ENCODE measurements around the gene CIT.

CIT gene

DNA sequence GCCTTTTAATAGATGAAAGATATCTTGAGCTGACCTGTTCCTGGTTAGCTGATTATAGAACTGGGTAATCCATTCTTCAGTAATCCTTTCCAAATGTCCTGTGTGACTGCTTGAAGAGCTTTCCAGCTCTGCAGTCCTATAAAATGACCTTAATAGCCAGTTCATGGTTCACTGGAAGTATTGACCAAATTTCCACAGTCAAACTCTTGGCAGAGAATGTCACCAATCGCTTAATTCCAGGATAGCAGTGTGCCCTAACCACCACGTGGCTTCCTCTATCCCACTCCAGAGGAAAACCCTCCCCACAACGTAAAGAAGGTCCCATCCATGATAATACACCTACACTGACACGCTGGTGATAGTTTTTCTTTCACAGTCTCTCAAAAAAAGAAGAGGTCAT, 191.7 kb downstream of the CIT start:
- H3K27me3 ChIP-seq (ENCODE audit: low read depth, low read length) = no peaks in the 10 kb centered on the region
- H3K4me3 ChIP-seq (ENCODE audit: low read depth in 1 of 2, low read length in 2 of 2) = no peak overlapping the region
- H3K27ac ChIP-seq (ENCODE audit: low read length) = peak overlapping the region; percentile 71
- no peaks in the 10 kb centered on the region for H3K9me3 ChIP-seq (ENCODE audit: control insufficient read depth in 1 of 2, low read length in 2 of 2)
- H3K36me3 ChIP-seq (ENCODE audit: control insufficient read depth in 1 of 2, insufficient read depth in 2 of 2, low read length in 2 of 2) = peaks cover 17 to 19% of the 10 kb centered on the region in 2 donors
- peaks cover 0 to 3% of the 10 kb centered on the region in 2 donors for H3K4me1 ChIP-seq (ENCODE audit: control insufficient read depth in 1 of 2, insufficient read depth in 2 of 2, low read length in 2 of 2)

- Histone ChIP-seq H3K36me3 (ENCODE audit: control insufficient read depth in 1 of 2, insufficient read depth in 2 of 2, low read length in 2 of 2) (peaks cover 23 to 24% of the 10 kb centered on the region in 2 donors), H3K9me3 (ENCODE audit: control insufficient read depth in 1 of 2, low read length in 2 of 2) (no peaks in the 10 kb centered on the region), H3K27me3 (ENCODE audit: low read depth, low read length) (no peaks in the 10 kb centered on the region), H3K27ac (ENCODE audit: low read length) (peak overlapping the region; percentile 53), H3K4me3 (ENCODE audit: low read depth in 1 of 2, low read length in 2 of 2) (no peak overlapping the region), H3K4me1 (ENCODE audit: control insufficient read depth in 1 of 2, insufficient read depth in 2 of 2, low read length in 2 of 2) (peaks cover 0 to 3% of the 10 kb centered on the region in 2 donors)
Observed at GRCh38 chr12:119684711-119685369, 192.3 kb downstream of the CIT start.

GRCh38 chr12:119683816-119684215, 193.3 kb downstream of the CIT start:
- Histone ChIP-seq H3K36me3 (ENCODE audit: control insufficient read depth in 1 of 2, insufficient read depth in 2 of 2, low read length in 2 of 2) (peaks cover 33 to 34% of the 10 kb centered on the region in 2 donors), H3K27ac (ENCODE audit: low read length) (peak overlapping the region; percentile 53), H3K4me1 (ENCODE audit: control insufficient read depth in 1 of 2, insufficient read depth in 2 of 2, low read length in 2 of 2) (peaks cover 0 to 3% of the 10 kb centered on the region in 2 donors), H3K4me3 (ENCODE audit: low read depth in 1 of 2, low read length in 2 of 2) (no peak overlapping the region), H3K27me3 (ENCODE audit: low read depth, low read length) (no peaks in the 10 kb centered on the region), H3K9me3 (ENCODE audit: control insufficient read depth in 1 of 2, low read length in 2 of 2) (no peaks in the 10 kb centered on the region)

DNA sequence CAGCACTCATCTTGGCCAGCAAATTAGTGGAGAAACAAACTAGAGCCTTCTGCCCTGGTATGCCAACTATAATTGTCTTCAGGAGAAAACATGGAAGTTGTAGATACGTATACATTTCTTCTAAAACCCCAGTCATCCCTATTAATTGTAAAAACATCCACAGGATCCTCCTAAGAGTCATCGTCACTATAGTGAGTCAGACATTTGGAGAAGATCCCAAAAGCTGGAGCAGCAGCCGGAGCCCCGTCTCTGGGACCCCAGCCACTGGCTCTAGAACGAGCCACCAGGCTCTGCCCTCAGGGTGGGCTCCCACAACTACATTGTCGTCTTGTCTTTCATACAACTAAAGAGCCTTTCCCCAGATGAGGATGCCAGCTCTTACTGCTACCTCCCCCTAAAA, 193.7 kb downstream of the CIT start:
- H3K36me3 ChIP-seq (ENCODE audit: control insufficient read depth in 1 of 2, insufficient read depth in 2 of 2, low read length in 2 of 2) = peaks cover 37 to 38% of the 10 kb centered on the region in 2 donors
- H3K9me3 ChIP-seq (ENCODE audit: control insufficient read depth in 1 of 2, low read length in 2 of 2) = no peaks in the 10 kb centered on the region
- peaks cover 0 to 3% of the 10 kb centered on the region in 2 donors for H3K4me1 ChIP-seq (ENCODE audit: control insufficient read depth in 1 of 2, insufficient read depth in 2 of 2, low read length in 2 of 2)
- H3K27me3 ChIP-seq (ENCODE audit: low read depth, low read length) = no peaks in the 10 kb centered on the region
- H3K27ac ChIP-seq (ENCODE audit: low read length) = peak overlapping the region; percentile 53
- H3K4me3 ChIP-seq (ENCODE audit: low read depth in 1 of 2, low read length in 2 of 2) = no peak overlapping the region

DNA sequence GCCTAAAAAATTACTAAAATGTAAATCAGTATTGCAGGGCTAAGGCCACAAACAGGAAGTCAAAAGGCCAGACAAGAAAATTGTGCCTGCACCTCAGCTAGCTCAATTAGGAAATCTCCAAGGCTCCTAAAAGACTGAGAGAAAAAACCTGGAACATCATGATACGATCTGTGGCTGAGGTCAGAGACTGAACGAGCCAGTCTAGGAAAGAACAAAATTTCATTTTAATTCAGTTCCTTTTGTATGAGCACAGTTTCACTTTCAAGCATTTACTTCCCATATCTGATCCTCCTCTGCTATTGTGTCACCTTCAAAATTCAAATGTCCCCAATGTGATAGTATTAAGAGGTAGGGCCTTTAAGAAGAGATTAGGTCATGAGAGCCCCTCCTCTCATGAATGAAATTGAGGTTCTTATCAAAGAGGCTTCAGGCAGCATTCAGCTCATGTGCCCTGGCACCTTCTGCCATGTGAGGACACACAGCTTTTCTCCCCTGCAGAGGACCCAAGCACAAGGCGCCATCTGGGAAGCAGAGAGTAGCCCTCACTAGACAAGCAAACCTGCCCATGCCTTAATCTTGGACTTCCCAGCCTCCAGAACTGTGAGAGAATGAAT, 194.4 kb downstream of the CIT start:
- Histone ChIP-seq H3K27me3 (ENCODE audit: low read depth, low read length) (no peaks in the 10 kb centered on the region), H3K36me3 (ENCODE audit: control insufficient read depth in 1 of 2, insufficient read depth in 2 of 2, low read length in 2 of 2) (peaks cover 42 to 45% of the 10 kb centered on the region in 2 donors), H3K27ac (ENCODE audit: low read length) (peak overlapping the region; percentile 53), H3K4me3 (ENCODE audit: low read depth in 1 of 2, low read length in 2 of 2) (no peak overlapping the region), H3K9me3 (ENCODE audit: control insufficient read depth in 1 of 2, low read length in 2 of 2) (no peaks in the 10 kb centered on the region), H3K4me1 (ENCODE audit: control insufficient read depth in 1 of 2, insufficient read depth in 2 of 2, low read length in 2 of 2) (peaks cover 0 to 3% of the 10 kb centered on the region in 2 donors)

DNA sequence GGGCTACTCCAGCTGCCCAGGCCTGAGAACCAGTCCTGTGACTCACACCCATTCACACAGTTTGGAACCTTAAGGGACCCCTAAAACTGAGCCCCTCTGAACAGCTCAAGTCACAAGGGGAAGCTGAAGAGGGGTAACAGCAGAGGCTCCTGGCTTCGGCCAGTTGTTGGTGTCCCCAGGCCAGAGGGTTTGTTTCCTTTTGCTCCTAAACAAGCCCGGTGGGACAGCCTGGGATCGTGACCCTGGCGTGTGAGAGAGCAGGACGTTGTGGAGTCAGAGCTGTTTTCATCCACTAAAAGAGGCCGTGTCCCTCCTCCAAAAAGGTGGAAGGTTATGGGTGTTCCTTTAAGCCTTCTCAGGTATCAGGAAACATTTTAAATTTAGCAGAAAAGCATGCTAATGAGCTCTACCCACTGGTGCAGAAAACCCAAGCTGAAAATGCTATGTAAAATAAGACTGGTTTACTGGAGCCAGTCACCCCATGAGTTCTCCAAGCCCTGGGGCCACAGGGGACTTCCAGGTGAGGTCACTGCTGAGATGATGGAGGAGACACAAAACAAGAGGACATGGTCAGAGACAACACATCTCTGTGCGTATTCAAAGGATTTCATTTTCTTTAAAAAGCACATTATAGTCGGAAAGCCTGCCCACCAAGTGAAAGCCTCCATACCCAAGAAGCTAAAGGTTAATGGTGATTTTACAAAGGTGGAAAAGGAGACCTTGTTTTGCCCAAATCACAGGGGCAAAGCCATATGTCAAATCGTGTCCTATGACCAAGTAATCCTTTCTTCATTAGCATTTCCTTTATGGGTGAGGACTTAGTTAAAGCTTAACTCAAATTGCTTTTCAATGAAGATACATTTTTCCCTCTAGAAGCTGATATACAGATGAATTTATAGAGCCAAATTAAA, 195.1 kb downstream of the CIT start:
- Histone ChIP-seq H3K27ac (ENCODE audit: low read length) (peak overlapping the region; percentile 53), H3K36me3 (ENCODE audit: control insufficient read depth in 1 of 2, insufficient read depth in 2 of 2, low read length in 2 of 2) (peaks cover 48 to 50% of the 10 kb centered on the region in 2 donors), H3K27me3 (ENCODE audit: low read depth, low read length) (no peaks in the 10 kb centered on the region)

DNA sequence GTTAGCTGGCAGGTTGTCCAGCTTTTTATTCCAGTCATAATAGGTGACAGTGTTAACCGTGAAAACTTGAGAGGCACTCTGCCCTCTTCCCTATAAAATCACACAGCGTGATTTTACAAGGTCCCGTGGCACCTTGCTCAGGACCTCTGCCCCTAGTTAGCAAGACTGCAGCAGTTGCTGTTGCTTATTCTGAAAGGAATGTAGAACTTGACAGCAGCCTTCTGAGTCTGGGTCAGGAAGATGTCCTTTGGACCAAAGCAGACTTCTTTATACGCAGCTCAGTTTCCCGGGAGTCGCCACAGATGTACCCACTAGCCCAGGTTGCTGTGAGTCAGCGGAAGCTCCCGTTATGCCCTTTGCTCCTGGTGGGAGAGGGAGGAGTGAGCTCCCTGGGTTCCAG, 196.0 kb downstream of the CIT start:
- Histone ChIP-seq H3K9me3 (ENCODE audit: control insufficient read depth in 1 of 2, low read length in 2 of 2) (no peaks in the 10 kb centered on the region), H3K27ac (ENCODE audit: low read length) (peak overlapping the region; percentile 53), H3K27me3 (ENCODE audit: low read depth, low read length) (no peaks in the 10 kb centered on the region), H3K36me3 (ENCODE audit: control insufficient read depth in 1 of 2, insufficient read depth in 2 of 2, low read length in 2 of 2) (peaks cover 57 to 59% of the 10 kb centered on the region in 2 donors), H3K4me1 (ENCODE audit: control insufficient read depth in 1 of 2, insufficient read depth in 2 of 2, low read length in 2 of 2) (peaks cover 0 to 3% of the 10 kb centered on the region in 2 donors), H3K4me3 (ENCODE audit: low read depth in 1 of 2, low read length in 2 of 2) (no peak overlapping the region)

More for the DNA sequence above, 195.1 kb downstream of the CIT start:
- H3K4me3 ChIP-seq (ENCODE audit: low read depth in 1 of 2, low read length in 2 of 2) = no peak overlapping the region
- H3K9me3 ChIP-seq (ENCODE audit: control insufficient read depth in 1 of 2, low read length in 2 of 2) = no peaks in the 10 kb centered on the region
- peaks cover 0 to 3% of the 10 kb centered on the region in 2 donors for H3K4me1 ChIP-seq (ENCODE audit: control insufficient read depth in 1 of 2, insufficient read depth in 2 of 2, low read length in 2 of 2)

DNA sequence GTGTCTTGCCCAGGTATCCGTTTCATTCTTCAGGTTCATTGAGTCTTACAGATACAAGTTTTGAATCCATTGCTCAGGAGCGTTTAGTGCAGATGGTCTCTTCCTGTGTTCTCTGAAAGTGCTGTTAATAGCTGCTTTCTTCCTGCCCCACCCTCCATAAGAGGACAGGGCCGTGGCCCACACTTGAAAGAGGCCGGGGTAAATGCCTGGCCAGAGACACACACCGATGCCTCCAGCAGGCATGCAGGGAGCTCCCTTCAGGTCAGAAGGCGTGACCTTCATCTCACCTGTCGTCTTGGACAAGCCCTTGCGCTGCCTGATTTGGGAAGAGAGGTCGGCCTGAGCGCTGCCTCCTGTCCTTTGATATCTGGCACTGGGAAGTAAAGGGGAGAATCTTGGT, 197.6 kb downstream of the CIT start:
- Histone ChIP-seq H3K4me3 (ENCODE audit: low read depth in 1 of 2, low read length in 2 of 2) (no peak overlapping the region), H3K36me3 (ENCODE audit: control insufficient read depth in 1 of 2, insufficient read depth in 2 of 2, low read length in 2 of 2) (peaks cover 72 to 75% of the 10 kb centered on the region in 2 donors), H3K27me3 (ENCODE audit: low read depth, low read length) (no peaks in the 10 kb centered on the region), H3K4me1 (ENCODE audit: control insufficient read depth in 1 of 2, insufficient read depth in 2 of 2, low read length in 2 of 2) (no peaks in the 10 kb centered on the region), H3K9me3 (ENCODE audit: control insufficient read depth in 1 of 2, low read length in 2 of 2) (no peaks in the 10 kb centered on the region), H3K27ac (ENCODE audit: low read length) (no peak overlapping the region)

- Histone ChIP-seq H3K4me3 (ENCODE audit: low read depth in 1 of 2, low read length in 2 of 2) (no peak overlapping the region), H3K4me1 (ENCODE audit: control insufficient read depth in 1 of 2, insufficient read depth in 2 of 2, low read length in 2 of 2) (no peaks in the 10 kb centered on the region), H3K27ac (ENCODE audit: low read length) (no peak overlapping the region), H3K36me3 (ENCODE audit: control insufficient read depth in 1 of 2, insufficient read depth in 2 of 2, low read length in 2 of 2) (peaks cover 76 to 80% of the 10 kb centered on the region in 2 donors), H3K9me3 (ENCODE audit: control insufficient read depth in 1 of 2, low read length in 2 of 2) (no peaks in the 10 kb centered on the region), H3K27me3 (ENCODE audit: low read depth, low read length) (no peaks in the 10 kb centered on the region)
Observed at GRCh38 chr12:119679081-119679480, 198.0 kb downstream of the CIT start.

DNA sequence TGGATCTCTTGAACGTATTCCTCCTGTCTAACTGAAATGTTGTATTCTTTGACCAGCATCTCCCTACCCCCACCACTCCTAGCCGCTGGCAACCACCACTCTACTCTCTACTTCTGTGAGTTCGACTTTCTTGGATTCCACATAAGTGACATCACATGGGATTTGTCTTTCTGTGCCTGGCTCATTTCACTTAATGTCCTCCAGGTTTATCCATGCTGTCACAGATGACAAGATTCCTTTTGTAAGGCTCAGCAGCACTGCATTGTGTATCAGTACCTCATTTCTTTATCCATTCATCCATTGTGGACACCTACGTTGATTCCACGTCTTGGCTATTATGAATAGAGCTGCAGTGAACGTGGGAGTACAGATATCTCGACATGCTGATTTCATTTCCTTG, 198.7 kb downstream of the CIT start:
- H3K27me3 ChIP-seq (ENCODE audit: low read depth, low read length) = no peaks in the 10 kb centered on the region
- H3K4me1 ChIP-seq (ENCODE audit: control insufficient read depth in 1 of 2, insufficient read depth in 2 of 2, low read length in 2 of 2) = no peaks in the 10 kb centered on the region
- H3K27ac ChIP-seq (ENCODE audit: low read length) = no peak overlapping the region
- H3K9me3 ChIP-seq (ENCODE audit: control insufficient read depth in 1 of 2, low read length in 2 of 2) = no peaks in the 10 kb centered on the region
- peaks cover 82 to 86% of the 10 kb centered on the region in 2 donors for H3K36me3 ChIP-seq (ENCODE audit: control insufficient read depth in 1 of 2, insufficient read depth in 2 of 2, low read length in 2 of 2)
- no peak overlapping the region for H3K4me3 ChIP-seq (ENCODE audit: low read depth in 1 of 2, low read length in 2 of 2)

DNA sequence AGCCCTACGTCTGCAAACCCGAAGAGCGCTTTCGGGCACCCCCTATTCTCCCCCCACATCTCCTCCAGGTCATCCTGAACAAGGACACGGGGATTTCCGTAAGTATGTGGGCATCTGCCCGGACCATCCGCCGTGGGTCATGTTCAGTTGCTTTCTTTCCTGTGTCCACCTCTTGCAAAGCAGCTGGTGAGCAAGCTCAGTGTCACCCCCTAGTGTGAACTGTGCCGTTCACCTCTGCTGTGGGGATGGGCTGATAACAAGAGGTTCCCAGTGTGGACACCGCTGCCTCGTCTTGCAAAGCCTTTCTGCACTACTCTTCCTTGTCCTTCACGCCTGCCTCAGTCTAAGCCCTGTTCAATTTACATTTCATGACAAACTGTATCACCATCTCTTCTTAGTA, 200.5 kb downstream of the CIT start:
- Histone ChIP-seq H3K9me3 (ENCODE audit: control insufficient read depth in 1 of 2, low read length in 2 of 2) (no peaks in the 10 kb centered on the region), H3K36me3 (ENCODE audit: control insufficient read depth in 1 of 2, insufficient read depth in 2 of 2, low read length in 2 of 2) (peaks cover 93 to 94% of the 10 kb centered on the region in 2 donors), H3K27ac (ENCODE audit: low read length) (no peak overlapping the region), H3K4me3 (ENCODE audit: low read depth in 1 of 2, low read length in 2 of 2) (no peak overlapping the region), H3K4me1 (ENCODE audit: control insufficient read depth in 1 of 2, insufficient read depth in 2 of 2, low read length in 2 of 2) (no peaks in the 10 kb centered on the region), H3K27me3 (ENCODE audit: low read depth, low read length) (no peaks in the 10 kb centered on the region)

All from muscle layer of duodenum (tissue), 2 donors.